HepG2 (cell line): ENCODE results near the gene ASB11. TPM values are rescaled to one million over a fixed set of nuclear protein-coding genes. Genes with fewer than 3 reads are reported as not detected.

Experiments used
- ATAC-seq: fragments of 200-7000 bp; cut with Tn5 transposase; 3 replicates; pipeline ENCODE4 v1.9.1; 2020; ENCODE audit warnings: mild to moderate bottlenecking, moderate library complexity
- BruUV-seq: library from RNA; stranded (reverse); fragments of 400-500 nt; replicated peaks from 2 replicates; lab custom pipeline; 2021; lab: Mats Ljungman, UMichigan
- CTCF ChIA-PET: fragments of 300-600 bp; formaldehyde crosslinking; extraction: SDS; loops from one replicate; lab custom pipeline; 2021; ENCODE audit warnings: low total read pairs, inconsistent platforms, low intra/inter-chr PET ratio; lab: Yijun Ruan, JAX
- POLR2A ChIA-PET: fragments of 350-600 bp; sonication (Branson Sonifier 250); formaldehyde crosslinking; loops from one replicate; lab custom pipeline; 2020; ENCODE audit warnings: antibody characterized with exemption, inconsistent platforms; lab: Yijun Ruan, JAX
- DNase-seq: peaks from one replicate; pipeline ENCODE4 v3.0.0-alpha.2; 2015; ENCODE audit warnings: low spot score
- FAIRE-seq: peaks from 3 replicates; lab custom pipeline; 2011; peaks lifted over from hg19 to GRCh38; lab: Jason Lieb, UNC
- H2AFZ ChIP-seq: one replicate; pipeline ENCODE4 v1.6.1; 2011; ENCODE audit warnings: low read length, inconsistent platforms
- H3K27ac ChIP-seq: fragments of 300-600 bp; 3 replicates; pipeline ENCODE4 v1.8.0; 2011; ENCODE audit warnings: mixed run types, mild to moderate bottlenecking, mixed read lengths, low read length, inconsistent platforms; ENCODE audit not compliant: insufficient read depth; ENCODE audit errors: extremely low read length
- H3K27me3 ChIP-seq, 2 experiments: fragments of 200-600 bp in 1 of 2; 2 replicates in 1 of 2; 3 replicates in 1 of 2; pipeline versions ENCODE4 v1.6.0 to v1.8.0; 2011; ENCODE audit warnings: low read length in 2 of 2, mild to moderate bottlenecking in 2 of 2, moderate library complexity in 2 of 2, inconsistent platforms in 1 of 2; ENCODE audit not compliant: insufficient read depth in 2 of 2, control insufficient read depth in 1 of 2
- H3K36me3 ChIP-seq, 2 experiments: fragments of 200-600 bp in 1 of 2; replicated peaks in 1 of 2; 2 replicates in 1 of 2; 3 replicates in 1 of 2; pipeline versions ENCODE4 v1.5.1 to v1.8.0; 2011; ENCODE audit warnings: low read length in 2 of 2, inconsistent platforms in 1 of 2; ENCODE audit not compliant: insufficient read depth in 2 of 2, control insufficient read depth in 1 of 2
- H3K4me1 ChIP-seq: 2 replicates; pipeline ENCODE4 v1.5.1; 2012; ENCODE audit warnings: low read length, inconsistent platforms; ENCODE audit not compliant: insufficient read depth
- H3K4me2 ChIP-seq: 2 replicates; pipeline ENCODE4 v1.6.0; 2011; ENCODE audit warnings: low read depth, low read length, inconsistent platforms
- H3K4me3 ChIP-seq, 3 experiments: fragments of 200-600 bp in 1 of 3; sonication (generic), shearing (Covaris generic) in 1 of 3; replicated peaks in 1 of 3; 2 replicates each; pipeline ENCODE4 v1.5.1; 2011 to 2016; ENCODE audit warnings: low read length in 3 of 3, inconsistent platforms in 2 of 3, low read depth in 2 of 3, mild to moderate bottlenecking in 2 of 3, control low read depth in 1 of 3, mixed read lengths in 1 of 3; ENCODE audit not compliant: insufficient read depth in 1 of 3
- H3K79me2 ChIP-seq: one replicate; pipeline ENCODE4 v1.6.1; 2011; ENCODE audit warnings: low read length, inconsistent platforms; ENCODE audit not compliant: insufficient read depth
- H3K9ac ChIP-seq: 2 replicates; pipeline ENCODE4 v1.6.0; 2011; ENCODE audit warnings: mild to moderate bottlenecking, low read depth, low read length, inconsistent platforms; ENCODE audit not compliant: insufficient read depth
- H3K9me3 ChIP-seq: 2 replicates; pipeline ENCODE4 v1.5.1; 2012; ENCODE audit warnings: mild to moderate bottlenecking, low read length
- H4K20me1 ChIP-seq: 2 replicates; pipeline ENCODE4 v1.6.0; 2011; ENCODE audit warnings: inconsistent platforms, mild to moderate bottlenecking, low read length, moderate library complexity; ENCODE audit not compliant: insufficient read depth
- HNRNPK ChIP-seq: fragments of 200-400 bp; formaldehyde crosslinking; IDR thresholded peaks from 2 replicates; pipeline ENCODE4 v1.6.1; 2018; ENCODE audit warnings: low read length, low read depth, moderate library complexity, mild to moderate bottlenecking; ENCODE audit not compliant: poor library complexity, severe bottlenecking
- HNRNPL ChIP-seq: fragments of 200-400 bp; formaldehyde crosslinking; IDR thresholded peaks from 2 replicates; pipeline ENCODE4 v1.6.1; 2017; ENCODE audit warnings: mild to moderate bottlenecking, low read depth, low read length
- HNRNPUL1 ChIP-seq: fragments of 200-400 bp; formaldehyde crosslinking; IDR thresholded peaks from 2 replicates; pipeline ENCODE4 v1.6.1; 2017; ENCODE audit warnings: low read depth, mild to moderate bottlenecking, low read length, moderate library complexity
- KLF15 ChIP-seq: sonication (generic); formaldehyde crosslinking; IDR thresholded peaks from 2 replicates; pipeline ENCODE4 v1.8.1; 2023; ENCODE audit warnings: borderline replicate concordance, mild to moderate bottlenecking, inconsistent platforms, missing genetic modification reagents, mixed read lengths
- SCMH1 ChIP-seq: sonication (generic); formaldehyde crosslinking; IDR thresholded peaks from 2 replicates; pipeline ENCODE4 v1.9.0; 2021; ENCODE audit warnings: missing genetic modification reagents, mild to moderate bottlenecking, borderline replicate concordance
- ZNF230 ChIP-seq: sonication (generic); formaldehyde crosslinking; IDR thresholded peaks from 2 replicates; pipeline ENCODE4 v1.4.0; 2020; ENCODE audit warnings: mild to moderate bottlenecking, missing genetic modification reagents
- ZNF326 ChIP-seq: sonication (generic); formaldehyde crosslinking; IDR thresholded peaks from 2 replicates; pipeline ENCODE4 v1.4.0; 2020; ENCODE audit warnings: missing genetic modification reagents, borderline replicate concordance
- WGBS: methylation state at CpG from one replicate; pipeline ENCODE4 v1.1.6; 2017; ENCODE audit warnings: low lambda C conversion rate; 5-methylcytosine and 5-hydroxymethylcytosine counted together
- in situ Hi-C: cut with HindIII; loops from 2 replicates; pipeline ENCODE4 v1.10.0; 2017; ENCODE audit warnings: low pct_unique_long_range_greater_than_20kb; ENCODE audit not compliant: extremely low pct_ligation_motif_present
- intact Hi-C: fragments of 100-400 bp; cut with micrococcal nuclease; formaldehyde crosslinking; loops from one replicate; pipeline ENCODE4 v1.10.0; 2022; ENCODE audit not compliant: unreplicated experiment
- polyA plus RNA-seq, 8 experiments: library from polyadenylated mRNA; depleted of rRNA in 3 of 8; stranded (reverse) in 7 of 8; unstranded in 1 of 8; fragments of >200 nt; fragmentation: Illumina TruSeq in 4 of 8; extraction: Trizol in 4 of 8; gene quantifications; 2 replicates each; pipeline versions ENCODE4 v1.2.1 to v1.2.3, GENCODE V29; 2011 to 2016; ENCODE audit warnings: low read depth in 4 of 8, missing spikeins in 1 of 8, mixed read lengths in 1 of 8; ENCODE audit not compliant: insufficient read depth in 1 of 8
- total RNA-seq, 5 experiments: library from RNA; depleted of rRNA; stranded (reverse); fragments of >200 nt; fragmentation: Illumina TruSeq; extraction: Trizol; gene quantifications; 2 replicates each; pipeline ENCODE4 v1.2.3, GENCODE V29; 2016; ENCODE audit warnings: low read depth in 1 of 5
- TF ChIP-seq, protein P1 (sequence below): sonication (generic); formaldehyde crosslinking; IDR thresholded peaks from 2 replicates; pipeline ENCODE4 v1.8.0; 2022; ENCODE audit warnings: missing genetic modification reagents, mild to moderate bottlenecking, borderline replicate concordance
- TF ChIP-seq, protein P2 (sequence below): IDR thresholded peaks from 2 replicates; pipeline ENCODE4 v1.6.1; 2016; ENCODE audit warnings: low read depth, control low read depth
- TF ChIP-seq, protein P3 (sequence below): sonication (generic); formaldehyde crosslinking; IDR thresholded peaks from 2 replicates; pipeline ENCODE4 v1.5.0; 2020; ENCODE audit warnings: missing genetic modification reagents
- TF ChIP-seq, protein P4 (sequence below): sonication (generic); formaldehyde crosslinking; IDR thresholded peaks from 2 replicates; pipeline ENCODE4 v1.8.0; 2022; ENCODE audit warnings: mild to moderate bottlenecking, missing genetic modification reagents; ENCODE audit not compliant: insufficient replicate concordance

ASB11 gene
- total and polyA plus RNA-seq, 2 of the 13 experiments (the other 11 are each of a cell fraction or from before 2014, with no cell fraction given): not detected

DNA sequence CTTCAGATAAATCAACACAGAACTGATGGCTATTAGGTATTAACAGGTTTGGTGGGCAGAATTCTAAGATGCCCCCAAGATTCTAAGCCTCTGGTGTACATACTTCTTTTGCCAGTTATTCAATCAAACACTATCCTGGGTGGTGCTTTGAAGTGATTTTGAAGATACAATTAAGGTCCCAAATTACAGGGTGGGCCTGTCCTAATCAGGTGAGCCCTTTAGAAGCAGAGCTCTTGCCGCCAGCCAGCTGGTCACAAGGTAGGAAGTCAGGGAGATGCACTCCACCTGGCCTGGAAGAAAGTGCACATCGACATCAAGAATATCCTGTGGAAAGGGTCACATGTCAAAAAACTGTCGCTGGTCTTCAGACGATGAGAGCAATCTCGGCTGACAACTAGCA, 75.0 kb downstream of the ASB11 start:
- DNase-seq: no peak
- no TSS peak for BruUV-seq
- H3K4me1 ChIP-seq: no peaks in the 10 kb centered on the region
- no peak overlapping the region for H3K9ac ChIP-seq
- no peak for ATAC-seq
- no peaks in the 10 kb centered on the region for H3K36me3 ChIP-seq
- intact Hi-C loops: loop anchor here (5.0 to 10.0 kb wide), 2 partner anchors 96 to 1143 kb away; no protein-coding TSS in a partner anchor
- no peaks in the 10 kb centered on the region for H4K20me1 ChIP-seq
- TF ChIP-seq, protein P1, sequence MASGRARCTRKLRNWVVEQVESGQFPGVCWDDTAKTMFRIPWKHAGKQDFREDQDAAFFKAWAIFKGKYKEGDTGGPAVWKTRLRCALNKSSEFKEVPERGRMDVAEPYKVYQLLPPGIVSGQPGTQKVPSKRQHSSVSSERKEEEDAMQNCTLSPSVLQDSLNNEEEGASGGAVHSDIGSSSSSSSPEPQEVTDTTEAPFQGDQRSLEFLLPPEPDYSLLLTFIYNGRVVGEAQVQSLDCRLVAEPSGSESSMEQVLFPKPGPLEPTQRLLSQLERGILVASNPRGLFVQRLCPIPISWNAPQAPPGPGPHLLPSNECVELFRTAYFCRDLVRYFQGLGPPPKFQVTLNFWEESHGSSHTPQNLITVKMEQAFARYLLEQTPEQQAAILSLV (CRISPR knock-in tag): no peak
- TF ChIP-seq, protein P2, sequence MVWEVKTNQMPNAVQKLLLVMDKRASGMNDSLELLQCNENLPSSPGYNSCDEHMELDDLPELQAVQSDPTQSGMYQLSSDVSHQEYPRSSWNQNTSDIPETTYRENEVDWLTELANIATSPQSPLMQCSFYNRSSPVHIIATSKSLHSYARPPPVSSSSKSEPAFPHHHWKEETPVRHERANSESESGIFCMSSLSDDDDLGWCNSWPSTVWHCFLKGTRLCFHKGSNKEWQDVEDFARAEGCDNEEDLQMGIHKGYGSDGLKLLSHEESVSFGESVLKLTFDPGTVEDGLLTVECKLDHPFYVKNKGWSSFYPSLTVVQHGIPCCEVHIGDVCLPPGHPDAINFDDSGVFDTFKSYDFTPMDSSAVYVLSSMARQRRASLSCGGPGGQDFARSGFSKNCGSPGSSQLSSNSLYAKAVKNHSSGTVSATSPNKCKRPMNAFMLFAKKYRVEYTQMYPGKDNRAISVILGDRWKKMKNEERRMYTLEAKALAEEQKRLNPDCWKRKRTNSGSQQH: no peak
- ChIA-PET CTCF (no interaction called here), POLR2A (no interaction called here)
- 78% methylated on average over 5 of the region's 5 CpGs for WGBS
- no peak overlapping the region for H3K4me2 ChIP-seq
- FAIRE-seq: no peak
- in situ Hi-C loops: no loop called here
- H2AFZ ChIP-seq: no peak overlapping the region
- H3K9me3 ChIP-seq: no peaks in the 10 kb centered on the region
- H3K27me3 ChIP-seq: no peaks in the 10 kb centered on the region
- no peaks in the 10 kb centered on the region for H3K79me2 ChIP-seq
- no peak overlapping the region for H3K4me3 ChIP-seq
- H3K27ac ChIP-seq: no peak overlapping the region

DNA sequence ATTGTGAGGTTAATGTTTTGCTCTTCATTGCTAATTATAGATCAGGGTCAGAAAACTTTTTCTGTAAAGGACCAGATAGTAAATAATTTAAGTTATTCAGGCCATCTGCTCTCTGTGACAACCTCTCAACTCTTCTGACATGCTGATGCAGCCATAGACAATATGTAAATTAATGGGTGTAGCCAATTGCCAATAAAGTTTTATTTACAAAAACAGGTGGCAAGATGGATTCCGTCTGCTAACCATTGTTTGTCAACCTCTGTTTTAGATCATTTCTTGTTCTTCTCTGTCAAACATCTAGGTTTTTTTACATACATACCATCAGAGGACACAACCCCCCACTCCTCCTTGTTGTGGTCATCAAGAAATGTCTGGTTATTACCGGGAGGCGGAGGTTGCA, 79.3 kb downstream of the ASB11 start:
- intact Hi-C loops: no loop called here
- BruUV-seq: no TSS peak
- Histone ChIP-seq H3K36me3 (no peaks in the 10 kb centered on the region), H3K9ac (no peak overlapping the region), H3K27ac (no peak overlapping the region), H3K4me1 (no peaks in the 10 kb centered on the region), H3K27me3 (no peaks in the 10 kb centered on the region), H4K20me1 (no peaks in the 10 kb centered on the region), H3K4me3 (no peak overlapping the region), H3K4me2 (no peak overlapping the region), H2AFZ (no peak overlapping the region), H3K79me2 (no peaks in the 10 kb centered on the region), H3K9me3 (no peaks in the 10 kb centered on the region)
- WGBS: 57% methylated on average over 3 of the region's 3 CpGs
- no peak for ATAC-seq
- no peak for FAIRE-seq
- no peak for DNase-seq
- ChIA-PET POLR2A (no interaction called here), CTCF (no interaction called here)
- in situ Hi-C loops: no loop called here
- TF ChIP-seq, protein P3, sequence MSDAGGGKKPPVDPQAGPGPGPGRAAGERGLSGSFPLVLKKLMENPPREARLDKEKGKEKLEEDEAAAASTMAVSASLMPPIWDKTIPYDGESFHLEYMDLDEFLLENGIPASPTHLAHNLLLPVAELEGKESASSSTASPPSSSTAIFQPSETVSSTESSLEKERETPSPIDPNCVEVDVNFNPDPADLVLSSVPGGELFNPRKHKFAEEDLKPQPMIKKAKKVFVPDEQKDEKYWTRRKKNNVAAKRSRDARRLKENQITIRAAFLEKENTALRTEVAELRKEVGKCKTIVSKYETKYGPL (CRISPR knock-in tag): no peak
- TF ChIP-seq ZNF230 (CRISPR knock-in tag) (no peak), SCMH1 (no peak), KLF15 (no peak), HNRNPUL1 (no peak), HNRNPK (no peak), HNRNPL (no peak), ZNF326 (no peak)
- TF ChIP-seq, protein P4, sequence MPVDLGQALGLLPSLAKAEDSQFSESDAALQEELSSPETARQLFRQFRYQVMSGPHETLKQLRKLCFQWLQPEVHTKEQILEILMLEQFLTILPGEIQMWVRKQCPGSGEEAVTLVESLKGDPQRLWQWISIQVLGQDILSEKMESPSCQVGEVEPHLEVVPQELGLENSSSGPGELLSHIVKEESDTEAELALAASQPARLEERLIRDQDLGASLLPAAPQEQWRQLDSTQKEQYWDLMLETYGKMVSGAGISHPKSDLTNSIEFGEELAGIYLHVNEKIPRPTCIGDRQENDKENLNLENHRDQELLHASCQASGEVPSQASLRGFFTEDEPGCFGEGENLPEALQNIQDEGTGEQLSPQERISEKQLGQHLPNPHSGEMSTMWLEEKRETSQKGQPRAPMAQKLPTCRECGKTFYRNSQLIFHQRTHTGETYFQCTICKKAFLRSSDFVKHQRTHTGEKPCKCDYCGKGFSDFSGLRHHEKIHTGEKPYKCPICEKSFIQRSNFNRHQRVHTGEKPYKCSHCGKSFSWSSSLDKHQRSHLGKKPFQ (CRISPR knock-in tag): no peak
